ENCODE measurements around the gene TEKT2. TPM values are rescaled to one million over a fixed set of nuclear protein-coding genes. Genes with fewer than 3 reads are reported as not detected.

TEKT2 gene
- polyA plus RNA-seq, 1 experiment = 0.10 TPM

- CTCF ChIA-PET = interaction anchor here (1.2 to 6.9 kb wide), 5 partner anchors 13 to 33 kb away, joined by 3 to 71 read pairs (median 5); partner anchors contain the start of gene TRAPPC3
- TF ChIP-seq CTCF (IDR thresholded peaks at IDR 0.05; ENCODE audit: insufficient read depth, low read depth, low read length) = no peak
- Histone ChIP-seq H3K36me3 (ENCODE audit: control insufficient read depth, insufficient read depth, low read length) (peaks cover 1% of the 10 kb centered on the region; the same call in 1 of the 2 replicates), H3K27me3 (ENCODE audit: control insufficient read depth, insufficient read depth, low read length) (no peaks in the 10 kb centered on the region), H3K4me3 (ENCODE audit: low read depth, low read length) (no peak overlapping the region)
- POLR2A ChIA-PET = no interaction called here
- no peak for DNase-seq (ENCODE audit: low read depth)
Observed at GRCh38 chr1:36116901-36117300, 33.0 kb downstream of the TEKT2 start.

GRCh38 chr1:36118447-36119204 lies 34.7 kb downstream of the TEKT2 start:
- CTCF ChIA-PET = interaction anchor here (0.8 to 6.9 kb wide), 10 partner anchors 9 to 31 kb away, joined by 3 to 71 read pairs (median 4); no protein-coding TSS in a partner anchor
- DNase-seq (ENCODE audit: low read depth) = no peak
- POLR2A ChIA-PET = no interaction called here
- H3K4me3 ChIP-seq (ENCODE audit: low read depth, low read length) = no peak overlapping the region
- TF ChIP-seq CTCF (IDR thresholded peaks at IDR 0.05; ENCODE audit: insufficient read depth, low read depth, low read length) = no peak
- no peaks in the 10 kb centered on the region for H3K36me3 ChIP-seq (ENCODE audit: control insufficient read depth, insufficient read depth, low read length)
- H3K27me3 ChIP-seq (ENCODE audit: control insufficient read depth, insufficient read depth, low read length) = no peaks in the 10 kb centered on the region

- H3K4me3 ChIP-seq (ENCODE audit: low read depth, low read length) = no peak overlapping the region
- no peak for DNase-seq (ENCODE audit: low read depth)
- TF ChIP-seq CTCF (IDR thresholded peaks at IDR 0.05; ENCODE audit: insufficient read depth, low read depth, low read length) = no peak
- ChIA-PET POLR2A (no interaction called here), CTCF (interaction anchor here (0.8 to 6.9 kb wide), 5 partner anchors 10 to 30 kb away, joined by 3 to 71 read pairs (median 6); no protein-coding TSS in a partner anchor)
- H3K27me3 ChIP-seq (ENCODE audit: control insufficient read depth, insufficient read depth, low read length) = 0 out of 2 replicates have a peak, but pooled peaks cover under 1% of the 10 kb centered on the region
- no peaks in the 10 kb centered on the region for H3K36me3 ChIP-seq (ENCODE audit: control insufficient read depth, insufficient read depth, low read length)
Observed at GRCh38 chr1:36119456-36119855, 35.6 kb downstream of the TEKT2 start.

GRCh38 chr1:36122062-36123030 lies 38.5 kb downstream of the TEKT2 start:
- ChIA-PET CTCF (no interaction called here), POLR2A (no interaction called here)
- no peak for TF ChIP-seq CTCF (IDR thresholded peaks at IDR 0.05; ENCODE audit: insufficient read depth, low read depth, low read length)
- Histone ChIP-seq H3K36me3 (ENCODE audit: control insufficient read depth, insufficient read depth, low read length) (no peaks in the 10 kb centered on the region), H3K27me3 (ENCODE audit: control insufficient read depth, insufficient read depth, low read length) (peaks cover 3% of the 10 kb centered on the region; the same call in 1 of the 2 replicates), H3K4me3 (ENCODE audit: low read depth, low read length) (no peak overlapping the region)
- DNase-seq (ENCODE audit: low read depth) = no peak

GRCh38 chr1:36123356-36123755 lies 39.5 kb downstream of the TEKT2 start:
- Histone ChIP-seq H3K4me3 (ENCODE audit: low read depth, low read length) (no peak overlapping the region), H3K27me3 (ENCODE audit: control insufficient read depth, insufficient read depth, low read length) (peaks cover 3% of the 10 kb centered on the region; the same call in 1 of the 2 replicates), H3K36me3 (ENCODE audit: control insufficient read depth, insufficient read depth, low read length) (no peaks in the 10 kb centered on the region)
- TF ChIP-seq CTCF (IDR thresholded peaks at IDR 0.05; ENCODE audit: insufficient read depth, low read depth, low read length) = no peak
- ChIA-PET POLR2A (no interaction called here), CTCF (no interaction called here)
- DNase-seq (ENCODE audit: low read depth) = no peak
